ENCODE data around the gene DMD. TPM values are rescaled to one million over a fixed set of nuclear protein-coding genes. Genes with fewer than 3 reads are reported as not detected.

Gene DMD
- total RNA-seq, 1 donor from 2014 or later, result 23.9 TPM

GRCh38 chrX:31112226-31112999 is 2098.9 kb downstream of the DMD start:
- H3K27ac Mint-ChIP-seq, result no peak overlapping the region
- H3K9me3 Mint-ChIP-seq (ENCODE audit: low read depth), result peaks cover 21% of the 10 kb centered on the region
- no peak for DNase-seq (ENCODE audit: low spot score, unreplicated experiment)
- no peaks in the 10 kb centered on the region for H3K36me3 Mint-ChIP-seq (ENCODE audit: insufficient read depth)
- H3K4me3 Mint-ChIP-seq (ENCODE audit: low read depth), result no peak overlapping the region
- H3K27me3 Mint-ChIP-seq, result no peaks in the 10 kb centered on the region
- no peak for TF ChIP-seq CTCF (IDR thresholded peaks at IDR 0.05; ENCODE audit: unreplicated experiment)
- no peaks in the 10 kb centered on the region for H3K4me1 Mint-ChIP-seq (ENCODE audit: low read depth)

DNA sequence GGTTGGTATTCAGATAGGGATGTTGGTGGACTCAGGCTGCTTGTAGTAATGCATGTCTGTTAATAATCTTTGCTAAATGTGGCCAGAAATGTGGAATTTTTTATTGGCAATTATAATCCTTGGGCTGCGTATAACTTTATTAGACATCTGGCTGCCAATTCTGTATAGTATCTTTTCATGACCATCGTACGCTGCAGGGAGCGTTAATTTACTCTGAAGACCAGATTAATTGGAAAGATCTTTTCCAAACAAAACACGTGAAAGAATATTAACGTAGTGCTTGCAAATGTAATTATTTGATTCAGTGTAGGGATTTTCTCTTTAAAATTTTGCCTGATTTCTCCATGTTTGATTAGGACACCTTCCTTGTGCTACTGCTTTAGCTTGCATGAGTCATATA is 2100.7 kb downstream of the DMD start:
- Mint-ChIP-seq H3K9me3 (ENCODE audit: low read depth) (peaks cover 28% of the 10 kb centered on the region), H3K27me3 (no peaks in the 10 kb centered on the region), H3K4me3 (ENCODE audit: low read depth) (no peak overlapping the region), H3K36me3 (ENCODE audit: insufficient read depth) (no peaks in the 10 kb centered on the region), H3K27ac (no peak overlapping the region), H3K4me1 (ENCODE audit: low read depth) (no peaks in the 10 kb centered on the region)
- no peak for DNase-seq (ENCODE audit: low spot score, unreplicated experiment)
- TF ChIP-seq CTCF (IDR thresholded peaks at IDR 0.05; ENCODE audit: unreplicated experiment), result no peak

- Mint-ChIP-seq H3K4me1 (ENCODE audit: low read depth) (no peaks in the 10 kb centered on the region), H3K27ac (no peak overlapping the region), H3K36me3 (ENCODE audit: insufficient read depth) (no peaks in the 10 kb centered on the region), H3K27me3 (no peaks in the 10 kb centered on the region), H3K9me3 (ENCODE audit: low read depth) (peaks cover 31% of the 10 kb centered on the region), H3K4me3 (ENCODE audit: low read depth) (no peak overlapping the region)
- TF ChIP-seq CTCF (IDR thresholded peaks at IDR 0.05; ENCODE audit: unreplicated experiment), result no peak
- DNase-seq (ENCODE audit: low spot score, unreplicated experiment), result no peak
These were observed 2111.7 kb downstream of the DMD start for GRCh38 chrX:31099536-31100090.

GRCh38 chrX:31098079-31098478 is 2113.3 kb downstream of the DMD start:
- Mint-ChIP-seq H3K9me3 (ENCODE audit: low read depth) (peaks cover 35% of the 10 kb centered on the region), H3K4me3 (ENCODE audit: low read depth) (no peak overlapping the region)

DNA sequence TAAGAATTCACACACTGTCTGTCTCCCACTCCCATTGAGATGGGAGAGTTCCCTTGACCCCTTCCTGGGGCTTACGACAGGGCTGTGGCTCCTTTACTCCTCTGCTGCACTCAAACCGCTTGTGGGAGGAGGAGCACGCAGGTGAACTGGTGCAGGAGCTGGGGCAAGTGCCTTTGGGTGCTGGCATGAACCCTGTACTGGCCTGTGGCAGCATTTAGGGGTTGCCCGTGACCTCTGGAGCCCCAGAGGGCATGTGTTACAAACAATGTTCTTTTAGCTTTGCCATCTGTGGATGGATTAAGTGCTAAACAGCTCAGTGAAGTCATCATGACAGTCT is 2117.7 kb downstream of the DMD start:
- Mint-ChIP-seq H3K4me1 (ENCODE audit: low read depth) (no peaks in the 10 kb centered on the region), H3K27ac (no peak overlapping the region), H3K4me3 (ENCODE audit: low read depth) (no peak overlapping the region), H3K27me3 (no peaks in the 10 kb centered on the region), H3K9me3 (ENCODE audit: low read depth) (peaks cover 35% of the 10 kb centered on the region), H3K36me3 (ENCODE audit: insufficient read depth) (no peaks in the 10 kb centered on the region)
- DNase-seq (ENCODE audit: low spot score, unreplicated experiment), result no peak
- TF ChIP-seq CTCF (IDR thresholded peaks at IDR 0.05; ENCODE audit: unreplicated experiment), result no peak

More at GRCh38 chrX:31098079-31098478, 2113.3 kb downstream of the DMD start:
- DNase-seq (ENCODE audit: low spot score, unreplicated experiment), result no peak
- Mint-ChIP-seq H3K4me1 (ENCODE audit: low read depth) (no peaks in the 10 kb centered on the region), H3K27me3 (no peaks in the 10 kb centered on the region), H3K36me3 (ENCODE audit: insufficient read depth) (no peaks in the 10 kb centered on the region), H3K27ac (no peak overlapping the region)
- TF ChIP-seq CTCF (IDR thresholded peaks at IDR 0.05; ENCODE audit: unreplicated experiment), result no peak
